HEK293T (cell line): ENCODE results near the gene LYPD1.

Experiments used
- CTCF ChIA-PET: fragments of 350-600 bp; formaldehyde crosslinking; extraction: SDS; loops from one replicate; lab custom pipeline; 2021; ENCODE audit warnings: antibody characterized with exemption, inconsistent platforms; lab: Yijun Ruan, JAX
- POLR2A ChIA-PET: fragments of 350-600 bp; formaldehyde crosslinking; extraction: SDS; loops from one replicate; lab custom pipeline; 2020; ENCODE audit warnings: antibody characterized with exemption, inconsistent platforms; lab: Yijun Ruan, JAX
- DNase-seq: peaks from one replicate; pipeline ENCODE4 v3.0.0; 2012; ENCODE audit warnings: mixed read lengths; ENCODE audit errors: extremely low spot score
- ARNT ChIP-seq: fragments of 450-650 bp; IDR thresholded peaks from 2 replicates; pipeline ENCODE4 v1.6.1; 2017; ENCODE audit warnings: mild to moderate bottlenecking
- BHLHE40 ChIP-seq: fragments of 450-650 bp; IDR thresholded peaks from 2 replicates; pipeline ENCODE4 v1.6.1; 2016; ENCODE audit warnings: mild to moderate bottlenecking, moderate library complexity, borderline replicate concordance
- CTBP1 ChIP-seq: fragments of 450-650 bp; IDR thresholded peaks from 2 replicates; pipeline ENCODE4 v1.6.1; 2016; ENCODE audit warnings: borderline replicate concordance
- ELF4 ChIP-seq: fragments of 450-650 bp; IDR thresholded peaks from 2 replicates; pipeline ENCODE4 v1.6.1; 2017; ENCODE audit warnings: antibody characterized with exemption
- FOXA1 ChIP-seq: fragments of 450-650 bp; IDR thresholded peaks from 2 replicates; pipeline ENCODE4 v1.6.1; 2016; ENCODE audit warnings: mild to moderate bottlenecking
- FOXK2 ChIP-seq: fragments of 450-650 bp; IDR thresholded peaks from 2 replicates; pipeline ENCODE4 v1.6.1; 2016; ENCODE audit warnings: mild to moderate bottlenecking
- FOXM1 ChIP-seq: fragments of 450-650 bp; IDR thresholded peaks from 2 replicates; pipeline ENCODE4 v1.6.1; 2017; ENCODE audit warnings: mild to moderate bottlenecking, borderline replicate concordance
- HDGF ChIP-seq: fragments of 450-650 bp; IDR thresholded peaks from 2 replicates; pipeline ENCODE4 v1.6.1; 2017; ENCODE audit warnings: antibody characterized with exemption, borderline replicate concordance
- L3MBTL2 ChIP-seq: fragments of 450-650 bp; conservative IDR thresholded peaks from 2 replicates; pipeline ENCODE4 v1.6.1; 2016; ENCODE audit warnings: mild to moderate bottlenecking
- LEF1 ChIP-seq: fragments of 450-650 bp; IDR thresholded peaks from 2 replicates; pipeline ENCODE4 v1.6.1; 2017; ENCODE audit warnings: mild to moderate bottlenecking, borderline replicate concordance
- NFRKB ChIP-seq: fragments of 450-650 bp; IDR thresholded peaks from 2 replicates; pipeline ENCODE4 v1.6.1; 2016; ENCODE audit warnings: mild to moderate bottlenecking, moderate library complexity
- SP1 ChIP-seq: fragments of 450-650 bp; IDR thresholded peaks from 2 replicates; pipeline ENCODE4 v1.6.1; 2017
- SUZ12 ChIP-seq: fragments of 450-650 bp; IDR thresholded peaks from 2 replicates; pipeline ENCODE4 v1.6.1; 2016; ENCODE audit warnings: mild to moderate bottlenecking
- TARDBP ChIP-seq: fragments of 450-650 bp; IDR thresholded peaks from 2 replicates; pipeline ENCODE4 v1.6.1; 2016
- ZNF384 ChIP-seq: fragments of 450-650 bp; IDR thresholded peaks from 2 replicates; pipeline ENCODE4 v1.6.1; 2016
- TF ChIP-seq, protein P1 (sequence below): fragments of 450-650 bp; IDR thresholded peaks from 2 replicates; pipeline ENCODE4 v1.6.1; 2016

The LYPD1 gene

DNA sequence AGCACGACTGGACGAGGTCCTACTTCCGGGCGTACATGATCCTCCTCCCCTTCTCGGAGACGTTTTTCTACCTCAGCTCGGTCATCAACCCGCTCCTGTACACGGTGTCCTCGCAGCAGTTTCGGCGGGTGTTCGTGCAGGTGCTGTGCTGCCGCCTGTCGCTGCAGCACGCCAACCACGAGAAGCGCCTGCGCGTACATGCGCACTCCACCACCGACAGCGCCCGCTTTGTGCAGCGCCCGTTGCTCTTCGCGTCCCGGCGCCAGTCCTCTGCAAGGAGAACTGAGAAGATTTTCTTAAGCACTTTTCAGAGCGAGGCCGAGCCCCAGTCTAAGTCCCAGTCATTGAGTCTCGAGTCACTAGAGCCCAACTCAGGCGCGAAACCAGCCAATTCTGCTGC is 24.8 kb downstream of the LYPD1 start:
- ChIA-PET POLR2A (no interaction called here), CTCF (no interaction called here)
- DNase-seq = no peak
- no peak for TF ChIP-seq SP1
- TF ChIP-seq FOXA1 = no peak

DNA sequence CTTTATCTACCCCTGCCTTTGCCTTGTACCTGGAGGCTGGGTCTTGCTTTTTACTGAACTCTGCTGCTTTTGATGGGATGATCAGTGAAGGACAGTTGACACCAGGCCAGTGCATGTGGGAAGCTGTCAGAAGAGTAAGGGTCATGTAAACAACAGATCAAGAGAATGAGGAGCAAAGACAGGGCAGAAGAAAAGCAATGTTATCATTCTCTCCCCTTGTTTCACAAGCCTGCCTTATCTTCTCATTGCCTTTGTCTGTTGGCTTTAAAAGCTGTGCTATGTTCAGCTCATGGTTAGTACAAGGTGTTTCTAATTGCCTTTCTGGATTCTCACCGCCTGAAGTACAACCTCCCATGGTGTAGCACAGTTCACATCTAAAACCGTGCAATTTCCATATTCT is 27.6 kb downstream of the LYPD1 start:
- CTCF ChIA-PET = no interaction called here
- no peak for DNase-seq
- POLR2A ChIA-PET = no interaction called here
- no peak for TF ChIP-seq TARDBP
- TF ChIP-seq BHLHE40 = no peak
- no peak for TF ChIP-seq FOXK2
- TF ChIP-seq LEF1 = no peak
- TF ChIP-seq NFRKB = no peak
- TF ChIP-seq SUZ12 = no peak
- TF ChIP-seq HDGF = no peak
- TF ChIP-seq ELF4 = no peak
- no peak for TF ChIP-seq ZNF384

DNA sequence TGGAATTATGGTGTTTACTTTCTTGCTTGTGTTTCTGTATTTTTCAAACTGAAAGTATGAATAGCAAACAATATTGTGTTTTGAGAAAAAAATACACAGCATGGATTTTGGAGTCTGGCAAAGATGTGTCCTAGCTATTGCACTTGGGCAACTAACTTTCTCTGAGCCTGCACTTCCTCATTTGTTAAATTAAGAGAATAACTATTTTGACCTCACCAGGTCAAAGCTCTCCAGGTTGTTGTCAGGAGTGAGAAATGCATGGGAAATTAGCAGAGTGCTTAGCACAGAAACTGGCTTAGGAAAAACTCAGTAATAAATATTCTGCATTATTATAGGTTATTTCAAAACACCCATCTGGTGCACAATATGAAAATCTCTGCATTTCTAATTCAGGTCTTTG is 28.2 kb downstream of the LYPD1 start:
- CTCF ChIA-PET = no interaction called here
- POLR2A ChIA-PET = no interaction called here
- TF ChIP-seq BHLHE40 (no peak), L3MBTL2 (no peak), HDGF (no peak), FOXA1 (no peak), CTBP1 (no peak), LEF1 (no peak), TARDBP (no peak), ZNF384 (no peak), SP1 (no peak), ARNT (no peak), SUZ12 (no peak), NFRKB (no peak), FOXM1 (no peak), FOXK2 (no peak), ELF4 (no peak)
- TF ChIP-seq, protein P1, sequence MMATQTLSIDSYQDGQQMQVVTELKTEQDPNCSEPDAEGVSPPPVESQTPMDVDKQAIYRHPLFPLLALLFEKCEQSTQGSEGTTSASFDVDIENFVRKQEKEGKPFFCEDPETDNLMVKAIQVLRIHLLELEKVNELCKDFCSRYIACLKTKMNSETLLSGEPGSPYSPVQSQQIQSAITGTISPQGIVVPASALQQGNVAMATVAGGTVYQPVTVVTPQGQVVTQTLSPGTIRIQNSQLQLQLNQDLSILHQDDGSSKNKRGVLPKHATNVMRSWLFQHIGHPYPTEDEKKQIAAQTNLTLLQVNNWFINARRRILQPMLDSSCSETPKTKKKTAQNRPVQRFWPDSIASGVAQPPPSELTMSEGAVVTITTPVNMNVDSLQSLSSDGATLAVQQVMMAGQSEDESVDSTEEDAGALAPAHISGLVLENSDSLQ = no peak
- DNase-seq = no peak

DNA sequence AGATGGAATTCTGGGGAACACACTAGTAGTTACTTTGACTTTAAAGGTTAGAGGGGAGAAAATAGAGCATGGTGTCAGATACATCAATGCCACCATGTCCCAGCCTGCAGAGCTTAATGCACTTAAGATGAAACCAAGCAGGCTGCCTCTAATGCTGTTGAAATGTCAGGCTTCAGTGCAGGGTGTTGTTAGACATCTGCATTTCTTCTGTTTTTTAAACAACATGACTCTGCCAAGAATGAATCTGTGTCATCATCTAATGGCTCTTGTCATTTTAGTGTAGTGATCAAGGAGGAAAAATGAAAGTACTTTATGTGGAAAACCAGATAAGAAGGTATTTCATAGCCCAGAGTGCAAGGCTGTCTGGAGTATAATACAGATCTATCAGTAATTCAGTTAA is 29.9 kb downstream of the LYPD1 start:
- ChIA-PET POLR2A (no interaction called here), CTCF (no interaction called here)
- DNase-seq = no peak
- TF ChIP-seq L3MBTL2 (no peak), CTBP1 (no peak), SUZ12 (no peak), ELF4 (no peak), ZNF384 (no peak), FOXA1 (no peak), NFRKB (no peak), BHLHE40 (no peak), FOXM1 (no peak), ARNT (no peak), LEF1 (no peak)
- TF ChIP-seq, protein P1 = no peak

DNA sequence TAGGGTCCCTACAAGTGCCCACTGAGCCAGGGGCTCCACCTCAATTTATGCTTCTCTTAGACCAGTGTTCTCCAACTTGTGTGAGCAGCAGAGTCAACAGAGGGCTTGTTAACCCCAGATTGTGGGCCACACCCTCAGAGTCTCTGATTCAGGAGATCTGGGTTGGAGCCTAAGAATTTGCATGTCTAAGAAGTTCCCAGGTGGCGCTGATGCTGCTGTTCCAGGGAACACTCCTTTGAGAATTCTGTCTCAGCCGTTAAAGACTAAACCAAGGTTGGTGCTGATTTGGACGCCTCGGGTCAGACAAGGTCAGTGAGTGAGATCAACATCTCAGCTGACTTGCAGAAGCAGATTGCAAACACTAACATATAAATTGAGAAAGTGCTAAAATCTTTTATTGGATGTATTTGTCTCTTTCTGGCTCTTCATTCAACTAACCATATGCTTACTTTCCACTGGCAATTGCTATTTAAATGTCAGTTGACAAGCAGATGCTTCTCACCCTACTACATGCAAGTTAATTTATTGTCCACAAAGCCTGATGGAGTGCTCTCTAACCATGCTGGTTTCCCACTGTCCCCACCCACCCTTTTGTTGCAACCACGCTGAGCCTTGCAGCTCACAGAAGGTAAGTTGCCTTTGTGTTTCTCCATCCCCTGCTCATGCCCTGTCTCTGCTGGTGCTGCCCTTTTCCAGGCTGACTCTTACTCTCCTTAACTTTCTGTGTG is 31.5 kb downstream of the LYPD1 start:
- POLR2A ChIA-PET = no interaction called here
- CTCF ChIA-PET = no interaction called here
- TF ChIP-seq CTBP1 = no peak
- TF ChIP-seq NFRKB = no peak
- TF ChIP-seq FOXK2 = no peak
- TF ChIP-seq TARDBP = no peak
- TF ChIP-seq LEF1 = no peak
- no peak for TF ChIP-seq FOXA1
- no peak for TF ChIP-seq SP1
- TF ChIP-seq HDGF = no peak
- TF ChIP-seq ZNF384 = no peak
- TF ChIP-seq ARNT = no peak
- TF ChIP-seq FOXM1 = no peak
- TF ChIP-seq, protein P1 = no peak
- TF ChIP-seq ELF4 = no peak
- no peak for TF ChIP-seq SUZ12
- no peak for TF ChIP-seq L3MBTL2
- no peak for DNase-seq

DNA sequence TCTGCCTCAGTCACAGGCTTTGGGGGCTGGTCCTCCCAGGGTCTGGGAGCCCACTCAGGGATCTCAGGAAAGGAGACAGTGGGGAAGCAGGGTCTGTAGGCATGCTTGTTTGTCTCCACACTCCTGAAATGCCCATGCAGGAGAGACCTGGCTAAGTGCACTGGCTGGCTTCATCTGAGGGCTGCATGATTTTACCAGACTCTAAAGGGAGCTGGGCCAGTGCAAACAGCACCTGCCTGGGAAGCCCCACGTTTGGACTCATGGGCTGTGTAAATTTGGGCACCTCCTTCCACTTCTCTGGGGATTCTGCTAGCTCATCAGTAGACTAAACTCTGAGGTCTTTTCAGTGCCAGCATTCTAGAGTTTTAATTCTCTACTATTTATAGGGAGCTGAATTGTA is 33.7 kb downstream of the LYPD1 start:
- ChIA-PET POLR2A (interaction anchor here (1.1 kb wide), 1 partner anchor 10 kb away, joined by 3 read pairs; no protein-coding TSS in a partner anchor), CTCF (no interaction called here)
- DNase-seq = no peak
- no peak for TF ChIP-seq NFRKB
- no peak for TF ChIP-seq SUZ12
- TF ChIP-seq HDGF = no peak
- TF ChIP-seq ELF4 = no peak
